Tibial nerve (tissue), 3 donors: ENCODE results near the gene AGPAT1.
"Not testable (repeated sequence)": the region's sequence is repeated elsewhere in the genome, so short reads cannot be mapped to it uniquely, and the experiment has no call there.

Source experiments
- EP300 ChIP-seq, 2 donors: sonication (generic); formaldehyde crosslinking; IDR thresholded peaks; one replicate each; pipeline ENCODE4 v1.6.1; 2017; ENCODE audit warnings: antibody characterized with exemption in 2 of 2, mild to moderate bottlenecking in 1 of 2
- POLR2A ChIP-seq, 2 donors: fragments of 450-650 bp; IDR thresholded peaks; one replicate each; pipeline ENCODE4 v1.6.1; 2017; ENCODE audit warnings: antibody characterized with exemption in 2 of 2, mild to moderate bottlenecking in 2 of 2, moderate library complexity in 2 of 2

DNA sequence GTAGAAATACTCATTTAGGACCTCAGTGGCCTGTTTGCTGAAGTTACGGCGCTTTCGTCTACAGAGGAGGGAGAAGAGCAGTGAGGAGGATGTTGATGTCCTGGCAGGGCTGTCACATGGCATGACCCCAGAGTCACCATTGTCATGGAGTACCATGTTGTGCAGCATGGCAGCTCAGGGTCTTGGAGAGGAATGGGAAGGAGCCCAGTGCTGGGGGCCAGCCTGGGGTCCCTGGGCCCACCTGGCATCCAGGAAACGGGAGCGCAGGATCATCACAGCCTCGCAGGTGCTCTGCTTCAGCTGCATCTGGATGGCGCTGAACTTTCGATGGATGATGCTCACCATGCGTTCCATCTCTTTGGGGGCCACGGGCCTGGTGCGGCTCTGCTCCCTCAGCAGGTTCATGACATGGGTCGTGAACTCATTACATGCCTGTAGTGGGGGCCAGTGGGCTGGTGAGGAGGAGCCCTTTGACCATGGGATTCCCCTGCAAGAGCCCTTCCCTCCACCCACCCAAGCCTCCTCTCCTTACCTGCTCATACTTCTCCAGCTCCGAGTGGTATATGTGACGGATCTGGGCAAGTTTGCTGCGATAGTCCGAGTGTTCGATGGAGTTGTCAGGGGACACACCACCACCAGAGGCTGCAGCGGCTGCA lies 12.0 kb upstream of the AGPAT1 start:
- TF ChIP-seq POLR2A, EP300 (IDR thresholded peaks at IDR 0.05): not testable (repeated sequence)
